Esophagus muscularis mucosa (tissue), 4 donors: ENCODE data around the gene LYL1.

ENCODE experiments used
- EP300 ChIP-seq: sonication (generic); formaldehyde crosslinking; IDR thresholded peaks from one replicate; pipeline ENCODE4 v1.6.1; 2017; ENCODE audit warnings: antibody characterized with exemption
- POLR2A ChIP-seq: fragments of 450-650 bp; IDR thresholded peaks from one replicate; pipeline ENCODE4 v1.6.1; 2017; ENCODE audit warnings: antibody characterized with exemption, moderate library complexity, mild to moderate bottlenecking, low read depth
- TF ChIP-seq, protein P1 (sequence below), 3 experiments: fragments of 200-600 bp in 2 of 3; fragments of 450-650 bp in 1 of 3; sonication (generic) in 2 of 3; IDR thresholded peaks; one replicate each; pipeline ENCODE4 v1.5.1; 2017 to 2019; ENCODE audit warnings: antibody characterized with exemption in 3 of 3, mild to moderate bottlenecking in 2 of 3, moderate library complexity in 1 of 3

DNA sequence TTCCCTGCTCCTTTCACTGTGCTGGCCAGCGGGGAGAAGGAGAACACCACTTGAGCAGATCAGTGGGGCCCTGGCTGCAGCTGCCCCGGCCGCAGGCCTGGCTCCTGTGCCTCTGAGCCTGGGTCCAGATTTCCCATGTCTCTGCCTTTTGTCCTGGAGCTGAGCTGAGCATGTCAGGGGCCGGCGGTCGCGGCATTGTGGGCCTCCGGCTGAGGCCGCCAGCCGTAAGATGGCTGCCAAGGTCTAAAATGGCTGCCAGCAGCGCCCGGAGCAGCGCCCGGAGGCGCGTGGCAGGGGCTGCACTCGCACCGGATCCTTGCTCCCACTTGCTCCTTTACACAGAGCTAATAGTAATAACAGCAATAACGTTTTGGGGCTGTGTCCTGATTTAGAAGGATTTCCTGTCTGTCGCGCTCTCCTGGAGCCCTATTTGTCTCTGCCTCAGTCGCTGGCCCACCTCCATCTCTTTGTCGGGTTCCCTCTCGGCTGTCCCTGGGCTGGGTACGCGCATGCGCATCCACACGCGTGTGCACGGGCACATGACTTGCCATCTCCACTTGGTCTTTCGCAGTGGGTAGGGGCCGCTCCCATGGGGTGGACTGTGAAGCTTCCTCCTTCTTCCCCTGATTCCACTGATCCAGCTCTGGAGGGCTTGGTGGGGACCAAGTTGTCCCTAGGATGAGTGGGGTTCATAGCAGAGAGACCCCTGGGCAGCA is 32.1 kb downstream of the LYL1 start:
- TF ChIP-seq, protein P1, sequence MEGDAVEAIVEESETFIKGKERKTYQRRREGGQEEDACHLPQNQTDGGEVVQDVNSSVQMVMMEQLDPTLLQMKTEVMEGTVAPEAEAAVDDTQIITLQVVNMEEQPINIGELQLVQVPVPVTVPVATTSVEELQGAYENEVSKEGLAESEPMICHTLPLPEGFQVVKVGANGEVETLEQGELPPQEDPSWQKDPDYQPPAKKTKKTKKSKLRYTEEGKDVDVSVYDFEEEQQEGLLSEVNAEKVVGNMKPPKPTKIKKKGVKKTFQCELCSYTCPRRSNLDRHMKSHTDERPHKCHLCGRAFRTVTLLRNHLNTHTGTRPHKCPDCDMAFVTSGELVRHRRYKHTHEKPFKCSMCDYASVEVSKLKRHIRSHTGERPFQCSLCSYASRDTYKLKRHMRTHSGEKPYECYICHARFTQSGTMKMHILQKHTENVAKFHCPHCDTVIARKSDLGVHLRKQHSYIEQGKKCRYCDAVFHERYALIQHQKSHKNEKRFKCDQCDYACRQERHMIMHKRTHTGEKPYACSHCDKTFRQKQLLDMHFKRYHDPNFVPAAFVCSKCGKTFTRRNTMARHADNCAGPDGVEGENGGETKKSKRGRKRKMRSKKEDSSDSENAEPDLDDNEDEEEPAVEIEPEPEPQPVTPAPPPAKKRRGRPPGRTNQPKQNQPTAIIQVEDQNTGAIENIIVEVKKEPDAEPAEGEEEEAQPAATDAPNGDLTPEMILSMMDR (IDR thresholded peaks at IDR 0.05), result no peak
- TF ChIP-seq EP300 (no peak), POLR2A (no peak)
